ENCODE results near the gene SH3GL2.

Gene SH3GL2

GRCh38 chr9:17578911-17579793 is at the start of gene SH3GL2:
Gene SH3GL2, plus strand, starts transcription at chr9:17579066.
- peak; percentile 83 for DNase-seq

- peak; percentile 8 for DNase-seq
These were observed 47.1 kb upstream of the SH3GL2 start for GRCh38 chr9:17531642-17532254.

- no peak for DNase-seq
These were observed 46.4 kb upstream of the SH3GL2 start for GRCh38 chr9:17532461-17532860.

GRCh38 chr9:17535176-17535575 is 43.7 kb upstream of the SH3GL2 start:
- DNase-seq, result no peak

GRCh38 chr9:17536027-17536426 is 42.8 kb upstream of the SH3GL2 start:
- DNase-seq, result no peak

GRCh38 chr9:17551023-17551422 is 27.8 kb upstream of the SH3GL2 start:
- no peak for DNase-seq

- DNase-seq, result no peak
These were observed 23.4 kb upstream of the SH3GL2 start for GRCh38 chr9:17555362-17556054.

- DNase-seq, result no peak
These were observed 22.6 kb upstream of the SH3GL2 start for GRCh38 chr9:17556255-17556654.

- DNase-seq, result no peak
These were observed 21.9 kb upstream of the SH3GL2 start for GRCh38 chr9:17556935-17557334.

GRCh38 chr9:17571825-17572224 is 7.0 kb upstream of the SH3GL2 start:
- DNase-seq, result no peak

- no peak for DNase-seq
These were observed 4.5 kb upstream of the SH3GL2 start for GRCh38 chr9:17574342-17574741.

GRCh38 chr9:17578577-17578910 is 322 bp upstream of the SH3GL2 start:
- no peak for DNase-seq

- DNase-seq, result no peak
These were observed 1.3 kb downstream of the SH3GL2 start for GRCh38 chr9:17580119-17580518.

GRCh38 chr9:17587113-17587512 is 8.2 kb downstream of the SH3GL2 start:
- DNase-seq, result no peak

- DNase-seq, result no peak
These were observed 9.5 kb downstream of the SH3GL2 start for GRCh38 chr9:17588395-17588794.

GRCh38 chr9:17588941-17589340 is 10.1 kb downstream of the SH3GL2 start:
- no peak for DNase-seq

GRCh38 chr9:17589771-17590170 is 10.9 kb downstream of the SH3GL2 start:
- no peak for DNase-seq

GRCh38 chr9:17594961-17595360 is 16.1 kb downstream of the SH3GL2 start:
- DNase-seq, result no peak

- DNase-seq, result no peak
These were observed 19.1 kb downstream of the SH3GL2 start for GRCh38 chr9:17597977-17598376.

- no peak for DNase-seq
These were observed 22.2 kb downstream of the SH3GL2 start for GRCh38 chr9:17600962-17601593.

GRCh38 chr9:17604556-17604955 is 25.7 kb downstream of the SH3GL2 start:
- no peak for DNase-seq

GRCh38 chr9:17609312-17610005 is 30.6 kb downstream of the SH3GL2 start:
- DNase-seq, result no peak

GRCh38 chr9:17611342-17611741 is 32.5 kb downstream of the SH3GL2 start:
- no peak for DNase-seq

Data from NCI-H748 treated with DMSO at 0.1 percent for 48 hours (cell line).